ENCODE results near the gene NXPE2. TPM values are rescaled to one million over a fixed set of nuclear protein-coding genes. Genes with fewer than 3 reads are reported as not detected.

The NXPE2 gene
- total RNA-seq, 1 donor from 2014 or later = not detected

GRCh38 chr11:114719562-114719961 is 41.2 kb downstream of the NXPE2 start:
- Histone ChIP-seq H3K9me3 (no peaks in the 10 kb centered on the region), H3K4me3 (no peak overlapping the region), H3K36me3 (no peaks in the 10 kb centered on the region), H3K4me1 (no peaks in the 10 kb centered on the region), H3K27me3 (no peaks in the 10 kb centered on the region), H3K27ac (no peak overlapping the region)
- intact Hi-C loops (cut with DNase I) = no loop called here
- TF ChIP-seq CTCF (IDR thresholded peaks at IDR 0.05) (no peak), POLR2A (IDR thresholded peaks at IDR 0.05) (no peak)
- no peak for DNase-seq (ENCODE audit: extremely low spot score in 2 of 2)

- Histone ChIP-seq H3K4me3 (no peak overlapping the region), H3K36me3 (no peaks in the 10 kb centered on the region), H3K4me1 (no peaks in the 10 kb centered on the region), H3K9me3 (no peaks in the 10 kb centered on the region), H3K27ac (no peak overlapping the region), H3K27me3 (no peaks in the 10 kb centered on the region)
- TF ChIP-seq POLR2A (IDR thresholded peaks at IDR 0.05) = no peak
- TF ChIP-seq CTCF (IDR thresholded peaks at IDR 0.05) = no peak
- no peak for TF ChIP-seq POLR2AphosphoS5 (IDR thresholded peaks at IDR 0.05; ENCODE audit: insufficient read depth in 1 of 2, low read depth in 1 of 2)
- DNase-seq (ENCODE audit: extremely low spot score in 2 of 2) = no peak
- intact Hi-C loops (cut with DNase I) = no loop called here
Observed at GRCh38 chr11:114724916-114725524, 46.7 kb downstream of the NXPE2 start.

GRCh38 chr11:114725623-114726022 is 47.3 kb downstream of the NXPE2 start:
- no peaks in the 10 kb centered on the region for H3K9me3 ChIP-seq
- no peak for TF ChIP-seq CTCF (IDR thresholded peaks at IDR 0.05)
- TF ChIP-seq POLR2A (IDR thresholded peaks at IDR 0.05) = no peak
- TF ChIP-seq POLR2AphosphoS5 (IDR thresholded peaks at IDR 0.05; ENCODE audit: insufficient read depth in 1 of 2, low read depth in 1 of 2) = no peak

GRCh38 chr11:114736806-114737205 is 58.5 kb downstream of the NXPE2 start:
- intact Hi-C loops (cut with DNase I) = no loop called here
- Histone ChIP-seq H3K27ac (no peak overlapping the region), H3K27me3 (no peaks in the 10 kb centered on the region), H3K36me3 (no peaks in the 10 kb centered on the region), H3K4me3 (no peak overlapping the region), H3K4me1 (no peaks in the 10 kb centered on the region), H3K9me3 (no peaks in the 10 kb centered on the region)
- TF ChIP-seq POLR2A (IDR thresholded peaks at IDR 0.05) (no peak), POLR2AphosphoS5 (IDR thresholded peaks at IDR 0.05; ENCODE audit: insufficient read depth in 1 of 2, low read depth in 1 of 2) (no peak), CTCF (IDR thresholded peaks at IDR 0.05) (no peak)
- DNase-seq (ENCODE audit: extremely low spot score in 2 of 2) = no peak

More at GRCh38 chr11:114725623-114726022, 47.3 kb downstream of the NXPE2 start:
- intact Hi-C loops (cut with DNase I) = no loop called here
- Histone ChIP-seq H3K4me3 (no peak overlapping the region), H3K4me1 (no peaks in the 10 kb centered on the region), H3K27ac (no peak overlapping the region), H3K36me3 (no peaks in the 10 kb centered on the region), H3K27me3 (no peaks in the 10 kb centered on the region)
- no peak for DNase-seq (ENCODE audit: extremely low spot score in 2 of 2)

GRCh38 chr11:114738954-114739353 is 60.6 kb downstream of the NXPE2 start:
- no peak for DNase-seq (ENCODE audit: extremely low spot score in 2 of 2)
- Histone ChIP-seq H3K9me3 (no peaks in the 10 kb centered on the region), H3K27me3 (no peaks in the 10 kb centered on the region), H3K27ac (no peak overlapping the region), H3K4me1 (no peaks in the 10 kb centered on the region), H3K36me3 (no peaks in the 10 kb centered on the region), H3K4me3 (no peak overlapping the region)
- intact Hi-C loops (cut with DNase I) = no loop called here
- TF ChIP-seq POLR2A (IDR thresholded peaks at IDR 0.05) (no peak), POLR2AphosphoS5 (IDR thresholded peaks at IDR 0.05; ENCODE audit: insufficient read depth in 1 of 2, low read depth in 1 of 2) (no peak), CTCF (IDR thresholded peaks at IDR 0.05) (peak in 1 of 3 experiments; percentile 46)
